OCI-LY7 (cell line): Measurements from ENCODE around the gene AP1G2.

Experiments used
- CTCF ChIP-seq: fragments of 200-600 bp; sonication (generic); conservative IDR thresholded peaks from 2 replicates; pipeline ENCODE4 v1.5.1; 2014; ENCODE audit warnings: mild to moderate bottlenecking, antibody characterized with exemption, low read length, moderate library complexity, mixed read lengths
- EZH2phosphoT487 ChIP-seq: fragments of 200-600 bp; sonication (generic); IDR thresholded peaks from 2 replicates; pipeline ENCODE4 v1.6.1; 2018; ENCODE audit warnings: low read depth, borderline replicate concordance, mild to moderate bottlenecking, mixed run types, antibody characterized with exemption, low read length, moderate library complexity, mixed read lengths

- TF ChIP-seq CTCF (no peak), EZH2phosphoT487 (no peak)
Observed at GRCh38 chr14:23608454-23608853, 40.9 kb upstream of the AP1G2 start.
